GM19467 (cell line): ENCODE measurements around the gene CPVL.
A peak's percentile ranks its signal among the peaks of the same experiment; 100 is the strongest.
"Not testable (repeated sequence)": the region's sequence is repeated elsewhere in the genome, so short reads cannot be mapped to it uniquely, and the experiment has no call there.

Experiments
- ATAC-seq: cut with Tn5 transposase; IDR thresholded peaks from one replicate; pipeline ENCODE4 v1.9.1; 2021; ENCODE audit warnings: mild to moderate bottlenecking, moderate library complexity; ENCODE audit not compliant: unreplicated experiment

CPVL gene

DNA sequence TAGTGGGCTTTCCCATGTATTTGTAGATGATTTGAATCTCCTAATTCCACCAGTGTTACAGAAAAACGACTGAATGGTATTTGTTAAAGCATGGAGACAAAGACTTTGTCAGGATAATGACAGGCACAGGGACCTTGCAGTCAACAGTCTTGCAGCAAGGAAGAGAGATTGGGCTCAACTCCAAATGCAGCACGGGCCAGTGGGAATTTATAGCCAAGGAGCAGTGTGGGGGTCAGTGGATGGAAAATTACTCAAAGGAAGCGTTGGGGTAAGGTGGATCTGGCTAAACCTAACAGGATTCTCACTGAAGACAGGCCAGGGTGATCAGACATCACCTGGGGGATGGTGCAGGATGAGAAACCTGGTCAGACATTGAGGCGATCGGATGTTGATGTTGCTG is 24.3 kb downstream of the CPVL start:
- ATAC-seq = no peak

DNA sequence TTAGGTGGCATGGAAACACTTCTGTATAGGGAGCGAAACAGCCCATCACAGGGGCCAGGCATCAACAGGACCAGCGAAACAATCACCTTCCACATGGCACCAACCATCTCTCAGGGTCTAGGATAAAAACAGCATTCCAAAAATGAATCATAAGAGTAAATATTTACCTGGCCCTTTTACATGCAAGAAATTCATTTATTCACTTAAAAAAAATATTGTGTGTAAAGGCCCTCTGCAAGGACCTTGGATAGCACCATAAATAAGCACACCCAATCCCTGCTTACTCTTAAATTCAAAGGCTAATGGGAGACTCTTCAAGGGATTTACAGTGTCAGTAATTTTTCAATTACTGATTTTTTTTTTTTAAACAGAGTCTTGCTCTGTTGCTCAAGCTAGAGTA is 25.4 kb downstream of the CPVL start:
- no peak for ATAC-seq

DNA sequence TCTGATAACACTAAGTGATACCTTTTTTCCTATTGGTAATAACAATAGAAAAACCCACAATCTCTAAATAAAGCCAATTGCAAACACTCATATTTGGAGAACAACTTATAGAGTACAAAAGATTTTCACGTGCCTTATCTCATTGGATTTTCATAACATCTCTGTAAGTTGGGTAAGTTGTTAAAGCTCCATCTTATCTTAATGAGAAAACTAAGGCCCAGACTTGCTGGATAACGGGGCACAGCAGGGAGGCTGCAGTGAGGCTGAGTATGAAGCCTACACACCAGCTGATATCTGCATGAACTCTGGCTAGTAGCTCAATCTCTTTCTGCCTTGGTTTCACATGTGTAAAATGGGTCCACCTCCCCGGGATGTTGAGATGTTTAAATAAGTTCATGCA is 26.8 kb downstream of the CPVL start:
- no peak for ATAC-seq

DNA sequence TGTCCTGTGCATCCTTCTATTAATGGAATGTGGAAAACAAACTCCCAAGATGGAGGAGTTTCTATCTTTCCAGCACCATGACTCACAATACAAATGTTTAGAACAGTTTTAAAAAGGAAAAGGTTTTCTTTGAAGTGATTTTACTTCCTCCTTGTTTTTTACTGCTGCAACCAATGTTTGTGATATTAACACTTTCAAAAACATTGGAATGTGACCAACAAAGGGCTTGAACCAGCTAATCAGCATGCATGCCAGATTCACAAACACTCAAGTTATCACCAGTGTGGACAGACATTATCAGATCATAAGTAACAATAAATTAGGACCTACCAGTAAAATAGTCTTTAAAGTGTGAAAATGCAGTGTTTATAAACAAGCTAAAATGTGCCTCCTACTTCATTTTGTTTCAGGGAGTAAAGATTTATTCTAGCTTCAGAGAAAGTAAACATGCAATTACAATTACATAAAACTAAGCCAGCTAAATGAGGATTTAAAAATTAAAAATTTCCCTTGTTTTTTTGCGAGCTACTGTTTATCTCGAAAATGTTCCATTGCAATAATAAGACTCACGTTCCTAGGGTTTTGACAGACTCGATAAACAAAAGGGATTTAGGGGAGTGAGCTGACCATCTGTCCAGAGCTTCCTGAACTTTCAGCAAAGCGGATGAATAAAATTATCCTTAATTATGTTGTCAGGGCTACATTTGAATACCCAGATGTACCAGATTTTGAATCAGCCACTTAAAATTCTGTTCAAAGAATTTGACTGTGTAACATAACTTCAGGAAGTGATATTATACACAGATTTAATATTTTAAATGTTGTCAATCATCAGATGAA is 29.8 kb downstream of the CPVL start:
- no peak for ATAC-seq

GRCh38 chr7:29115753-29116152 is 30.6 kb downstream of the CPVL start:
- no peak for ATAC-seq

GRCh38 chr7:29115130-29115687 is 31.1 kb downstream of the CPVL start:
- ATAC-seq = no peak

DNA sequence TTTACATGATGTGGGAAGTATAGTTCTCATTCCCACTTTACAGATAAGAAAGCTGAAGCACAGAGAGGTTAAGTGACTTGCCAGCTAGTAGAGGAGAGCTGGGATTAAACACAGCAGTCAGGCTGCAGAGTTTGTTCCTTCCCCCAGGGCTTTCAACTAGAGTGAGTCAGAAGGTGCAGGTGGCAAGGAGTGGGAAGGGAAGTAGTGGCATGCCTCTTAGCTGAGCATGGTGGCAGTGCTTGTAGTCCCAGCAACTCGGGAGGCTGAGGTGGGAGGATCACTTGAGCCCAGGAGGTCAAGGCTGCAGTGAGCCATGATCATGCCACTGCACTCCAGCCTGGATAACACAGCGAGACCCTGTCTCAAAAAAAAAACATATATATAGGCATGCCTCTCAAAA is 32.1 kb downstream of the CPVL start:
- not testable (repeated sequence) for ATAC-seq

DNA sequence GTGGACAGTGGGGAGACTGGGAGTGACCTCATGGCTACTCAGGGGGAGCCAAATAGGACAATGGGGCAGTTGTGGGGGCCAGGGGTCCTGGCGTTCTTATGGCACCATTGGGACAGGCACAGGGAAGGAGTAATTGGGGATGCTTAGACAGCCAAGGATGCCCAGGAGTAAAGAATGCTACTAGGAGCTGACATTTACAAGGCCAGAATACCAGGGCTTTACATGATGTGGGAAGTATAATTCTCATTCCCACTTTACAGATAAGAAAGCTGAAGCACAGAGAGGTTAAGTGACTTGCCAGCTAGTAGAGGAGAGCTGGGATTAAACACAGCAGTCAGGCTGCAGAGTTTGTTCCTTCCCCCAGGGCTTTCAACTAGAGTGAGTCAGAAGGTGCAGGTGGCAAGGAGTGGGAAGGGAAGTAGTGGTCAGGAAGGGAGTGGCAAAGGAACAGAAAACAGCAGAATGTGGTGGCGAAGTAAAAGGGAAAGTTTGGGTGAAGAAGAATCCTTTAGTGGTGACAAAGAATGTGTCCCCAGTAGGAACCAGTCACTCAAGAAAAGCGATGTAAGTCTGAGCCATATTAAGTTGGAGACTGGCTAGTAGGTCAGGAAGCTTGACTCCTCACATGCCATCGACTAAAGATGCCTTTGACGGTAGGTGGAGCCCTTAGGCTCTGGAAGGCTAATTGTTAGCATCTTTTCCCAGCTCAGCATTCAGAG is 32.8 kb downstream of the CPVL start:
- ATAC-seq = no peak

GRCh38 chr7:29112721-29113120 is 33.6 kb downstream of the CPVL start:
- ATAC-seq = no peak

DNA sequence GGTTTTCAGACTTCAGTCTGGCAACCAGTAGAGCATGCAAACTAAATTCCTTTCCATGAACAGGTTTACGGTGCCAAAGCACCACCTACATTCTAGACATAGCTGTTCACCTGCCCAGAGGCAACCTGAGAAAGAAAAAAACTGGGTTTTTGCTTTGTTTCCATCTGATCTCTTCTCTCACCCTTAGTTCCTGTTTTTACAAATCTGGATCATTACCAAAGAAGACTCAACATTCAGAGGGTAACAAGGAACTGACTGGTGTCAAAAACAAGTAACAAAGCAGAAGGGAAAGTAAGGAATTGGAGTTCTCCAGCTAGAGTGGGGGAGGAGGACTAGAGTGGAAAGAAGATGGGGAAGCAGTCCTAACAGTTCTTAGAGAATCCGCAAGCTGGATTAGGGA is 36.4 kb downstream of the CPVL start:
- no peak for ATAC-seq

DNA sequence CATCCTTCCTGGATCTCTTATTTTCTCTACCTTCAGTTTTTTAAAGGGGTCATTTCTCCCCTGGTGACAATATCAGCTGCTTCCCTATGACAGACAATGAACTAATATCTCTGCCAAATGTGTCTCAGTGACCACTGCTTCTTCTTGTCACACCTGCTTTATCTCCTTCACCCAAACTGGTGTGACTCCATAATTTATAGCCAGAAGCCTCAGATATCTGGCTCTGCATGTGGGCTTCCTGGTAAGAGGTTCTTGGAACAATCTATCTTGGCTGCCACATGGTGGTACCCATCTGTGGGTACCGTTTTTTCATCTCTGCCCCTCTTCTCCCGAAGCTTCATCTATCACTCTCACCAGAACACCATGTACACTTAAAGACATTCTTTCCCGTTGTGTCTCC is 37.0 kb downstream of the CPVL start:
- no peak for ATAC-seq

- ATAC-seq = no peak
Measured at GRCh38 chr7:29107056-29107455, 39.3 kb downstream of the CPVL start.

- no peak for ATAC-seq
Measured at GRCh38 chr7:29106669-29106988, 39.7 kb downstream of the CPVL start.

DNA sequence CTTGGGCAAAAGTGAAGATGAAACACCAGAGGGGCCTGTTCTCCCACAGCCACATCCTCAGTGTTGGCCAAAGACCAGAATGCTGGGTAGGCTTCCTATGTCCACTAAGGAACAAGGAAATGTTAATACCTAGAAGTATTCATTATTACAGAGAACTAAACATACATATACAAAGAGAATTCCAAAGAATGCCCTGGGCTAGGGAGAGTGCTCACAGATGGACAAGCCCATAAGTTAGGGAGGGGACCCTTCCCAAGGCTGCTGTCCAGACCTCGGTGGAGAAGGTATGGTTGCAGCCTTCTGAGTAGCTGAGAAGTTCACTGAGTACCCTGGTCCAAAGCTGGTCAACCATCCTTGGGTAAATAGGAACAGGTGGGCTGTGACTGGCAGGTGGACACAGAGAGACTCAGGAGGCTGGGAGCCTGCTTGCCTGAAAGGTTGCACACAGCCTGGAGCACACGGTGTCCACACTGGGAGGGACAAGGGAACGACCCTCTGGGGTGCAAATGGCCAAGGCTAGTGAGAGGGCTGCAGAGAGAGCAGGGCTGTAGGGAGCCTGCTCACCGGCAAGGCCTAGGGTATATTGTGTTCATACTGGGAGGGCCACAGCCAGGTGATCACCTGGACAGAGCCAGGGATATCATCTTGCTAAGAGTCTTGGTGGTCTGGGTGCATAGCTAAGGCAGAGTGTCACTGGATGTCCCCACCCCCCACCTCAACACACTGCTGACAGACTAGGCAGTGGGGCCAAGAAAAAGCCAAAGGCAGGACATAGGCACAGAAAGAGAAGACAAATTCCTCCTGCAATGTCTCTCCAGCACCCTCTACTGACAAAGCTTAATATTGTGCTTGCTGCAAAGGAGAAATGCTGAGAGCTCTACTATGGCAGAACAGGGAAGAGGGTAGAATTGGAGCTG is 40.3 kb downstream of the CPVL start:
- peak; percentile 54 for ATAC-seq

DNA sequence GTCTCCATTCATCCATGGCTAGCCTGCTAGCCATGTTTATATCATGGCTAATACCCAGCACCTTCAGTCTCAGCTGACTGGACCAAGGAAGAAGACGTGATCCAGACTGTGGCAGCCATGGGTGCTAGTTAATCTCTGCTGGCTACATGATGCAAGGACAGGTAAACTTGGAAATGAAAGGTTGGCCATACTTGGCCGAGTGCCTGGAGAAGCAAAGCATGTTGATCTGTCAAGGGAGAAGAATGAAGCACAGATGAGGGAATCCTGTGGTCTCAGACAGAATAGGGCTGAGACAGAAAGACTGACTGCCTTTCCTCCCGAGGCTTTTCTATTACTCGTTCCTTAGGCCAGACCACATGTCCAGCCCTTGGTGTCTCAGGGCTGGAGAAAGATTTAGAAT is 41.1 kb downstream of the CPVL start:
- no peak for ATAC-seq

- ATAC-seq = no peak
Measured at GRCh38 chr7:29102558-29103151, 43.7 kb downstream of the CPVL start.

GRCh38 chr7:29100924-29101323 is 45.4 kb downstream of the CPVL start:
- no peak for ATAC-seq

- no peak for ATAC-seq
Measured at GRCh38 chr7:29099896-29100847, 46.2 kb downstream of the CPVL start.

DNA sequence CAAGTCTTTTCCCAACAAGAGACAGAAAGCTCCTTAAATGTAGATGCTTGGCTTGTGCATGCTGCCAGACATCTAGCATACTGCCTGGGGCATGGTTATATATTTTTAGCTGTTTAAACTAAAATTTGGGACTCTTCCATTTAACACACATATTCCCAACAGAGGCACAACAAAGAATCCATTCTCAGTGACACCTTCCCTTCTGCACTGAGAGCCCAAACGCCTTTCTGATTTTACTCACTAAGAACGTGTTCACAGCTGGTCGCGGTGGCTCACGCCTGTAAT is 49.9 kb downstream of the CPVL start:
- ATAC-seq = no peak
